Measurements from ENCODE around the gene MYO16. TPM values are rescaled to one million over a fixed set of nuclear protein-coding genes. Genes with fewer than 3 reads are reported as not detected.

The MYO16 gene
- total and polyA plus RNA-seq, 2 experiments from 2014 or later = 0.02 to 0.15 TPM

DNA sequence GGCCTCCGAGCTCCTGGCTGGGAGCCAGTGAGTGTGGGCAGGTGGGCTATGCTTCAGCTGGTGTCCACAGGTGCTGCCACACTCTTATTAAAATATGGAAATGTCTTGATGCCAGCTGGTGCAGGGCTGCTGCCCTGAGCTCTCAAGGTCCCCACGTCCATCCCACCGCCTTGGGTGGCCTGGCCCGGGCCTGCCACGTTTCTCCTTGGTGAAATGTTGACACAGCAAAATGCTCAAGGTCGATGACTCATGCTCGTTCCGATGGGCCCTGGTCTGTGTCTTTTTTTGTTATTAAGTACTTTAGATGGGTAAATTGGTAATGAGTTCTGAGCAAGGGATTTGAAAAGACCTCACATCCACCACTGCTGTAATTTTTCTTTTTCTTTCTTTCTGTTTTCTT, 524.7 kb downstream of the MYO16 start:
- no peak for DNase-seq (ENCODE audit: low read depth in 1 of 2, low spot score in 1 of 2)
- TF ChIP-seq CTCF (IDR thresholded peaks at IDR 0.05; ENCODE audit: low read depth, low read length) = no peak
- no peak overlapping the region for H3K27ac ChIP-seq

GRCh38 chr13:109154546-109154945, 525.1 kb downstream of the MYO16 start:
- no peak for DNase-seq (ENCODE audit: low read depth in 1 of 2, low spot score in 1 of 2)
- Histone ChIP-seq H3K27me3 (no peaks in the 10 kb centered on the region), H3K36me3 (no peaks in the 10 kb centered on the region), H3K4me1 (ENCODE audit: low read depth) (no peaks in the 10 kb centered on the region), H3K27ac (no peak overlapping the region), H3K4me3 (no peak overlapping the region), H3K9me3 (ENCODE audit: low read depth) (no peaks in the 10 kb centered on the region)
- TF ChIP-seq CTCF (IDR thresholded peaks at IDR 0.05; ENCODE audit: low read depth, low read length) = no peak

More for the DNA sequence above, 524.7 kb downstream of the MYO16 start:
- H3K4me3 ChIP-seq = no peak overlapping the region
- no peaks in the 10 kb centered on the region for H3K36me3 ChIP-seq
- no peaks in the 10 kb centered on the region for H3K4me1 ChIP-seq (ENCODE audit: low read depth)
- no peaks in the 10 kb centered on the region for H3K27me3 ChIP-seq
- no peaks in the 10 kb centered on the region for H3K9me3 ChIP-seq (ENCODE audit: low read depth)

DNA sequence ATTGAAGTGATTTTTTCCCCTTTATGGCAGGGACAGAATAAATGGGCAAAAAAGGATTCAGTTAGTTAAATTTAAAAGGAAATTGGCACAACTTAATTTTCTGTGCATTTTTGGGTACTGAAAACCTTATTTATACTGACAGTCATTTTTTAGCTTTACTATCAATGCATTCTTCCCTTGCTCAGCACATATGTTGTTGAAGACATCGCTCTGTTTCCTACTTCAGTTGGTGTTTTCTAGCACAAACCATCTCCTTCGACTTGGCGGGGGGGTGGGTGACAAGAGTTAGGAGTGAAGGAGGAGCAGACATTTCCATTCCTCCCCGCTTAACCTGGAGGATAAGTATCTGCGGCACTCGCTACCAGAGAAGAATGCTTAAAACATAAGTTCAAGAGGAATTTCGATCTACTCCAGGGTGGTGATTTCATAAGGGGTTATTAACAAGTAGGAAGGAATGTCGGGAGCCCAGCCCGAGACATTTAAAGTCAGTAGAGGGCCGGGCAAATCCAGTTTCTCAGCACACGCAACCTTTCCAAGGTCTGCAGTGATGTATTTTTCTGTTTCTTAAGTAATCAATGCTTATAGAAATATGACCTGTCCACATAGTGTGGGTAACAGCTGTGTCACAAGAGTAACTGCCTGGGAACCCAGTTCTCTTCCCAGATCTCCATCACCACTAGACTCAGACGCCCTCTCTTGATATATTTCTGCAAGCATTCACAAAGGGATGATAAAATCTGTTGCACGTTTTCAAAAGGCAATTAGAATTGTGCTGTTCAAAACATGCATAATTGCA, 525.8 kb downstream of the MYO16 start:
- H3K9me3 ChIP-seq (ENCODE audit: low read depth) = no peaks in the 10 kb centered on the region
- H3K27ac ChIP-seq = no peak overlapping the region
- no peaks in the 10 kb centered on the region for H3K4me1 ChIP-seq (ENCODE audit: low read depth)
- DNase-seq (ENCODE audit: low read depth in 1 of 2, low spot score in 1 of 2) = peak in 1 of 2 donors; percentile 64
- H3K27me3 ChIP-seq = no peaks in the 10 kb centered on the region
- no peak for TF ChIP-seq CTCF (IDR thresholded peaks at IDR 0.05; ENCODE audit: low read depth, low read length)
- H3K36me3 ChIP-seq = no peaks in the 10 kb centered on the region
- no peak overlapping the region for H3K4me3 ChIP-seq

GRCh38 chr13:109156181-109156935, 526.9 kb downstream of the MYO16 start:
- no peaks in the 10 kb centered on the region for H3K4me1 ChIP-seq (ENCODE audit: low read depth)
- no peaks in the 10 kb centered on the region for H3K27me3 ChIP-seq
- H3K9me3 ChIP-seq (ENCODE audit: low read depth) = no peaks in the 10 kb centered on the region
- TF ChIP-seq CTCF (IDR thresholded peaks at IDR 0.05; ENCODE audit: low read depth, low read length) = no peak
- H3K27ac ChIP-seq = no peak overlapping the region
- DNase-seq (ENCODE audit: low read depth in 1 of 2, low spot score in 1 of 2) = peak in 1 of 2 donors; percentile 88
- no peak overlapping the region for H3K4me3 ChIP-seq
- H3K36me3 ChIP-seq = no peaks in the 10 kb centered on the region

- DNase-seq (ENCODE audit: low read depth in 1 of 2, low spot score in 1 of 2) = no peak
- TF ChIP-seq CTCF (IDR thresholded peaks at IDR 0.05; ENCODE audit: low read depth, low read length) = no peak
- Histone ChIP-seq H3K27ac (no peak overlapping the region), H3K27me3 (no peaks in the 10 kb centered on the region), H3K4me1 (ENCODE audit: low read depth) (no peaks in the 10 kb centered on the region), H3K9me3 (ENCODE audit: low read depth) (no peaks in the 10 kb centered on the region), H3K4me3 (no peak overlapping the region), H3K36me3 (no peaks in the 10 kb centered on the region)
Measured at GRCh38 chr13:109157275-109157674, 527.9 kb downstream of the MYO16 start.
